ENCODE measurements around the gene SLC6A7.

Gene SLC6A7

DNA sequence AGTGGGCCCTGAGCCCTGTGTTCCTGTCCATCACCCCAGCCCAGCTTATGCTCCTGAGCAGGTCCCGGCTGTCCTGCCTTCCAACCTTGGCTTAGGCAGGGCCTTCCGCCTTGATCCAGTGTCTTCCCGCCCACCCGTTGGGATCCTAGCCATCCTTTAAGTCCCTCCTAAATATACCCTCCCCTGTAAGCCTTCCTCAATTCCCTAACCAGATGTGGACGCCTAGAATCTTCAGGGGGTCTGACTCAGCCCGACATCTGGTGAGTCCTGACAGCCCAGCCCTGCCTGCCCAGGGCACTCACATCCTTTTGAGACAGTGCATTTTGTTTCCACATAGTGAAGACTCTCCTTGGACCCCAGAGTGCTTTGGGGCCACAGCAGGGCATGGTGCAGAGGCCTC lies 23.7 kb downstream of the SLC6A7 start:
- no peaks in the 10 kb centered on the region for H3K36me3 ChIP-seq (ENCODE audit: insufficient read depth, low read length)
- peaks cover 7% of the 10 kb centered on the region for H3K4me1 ChIP-seq (ENCODE audit: control insufficient read depth, insufficient read depth, low read length)
- no peak overlapping the region for H3K9ac ChIP-seq (ENCODE audit: low read depth, low read length)

DNA sequence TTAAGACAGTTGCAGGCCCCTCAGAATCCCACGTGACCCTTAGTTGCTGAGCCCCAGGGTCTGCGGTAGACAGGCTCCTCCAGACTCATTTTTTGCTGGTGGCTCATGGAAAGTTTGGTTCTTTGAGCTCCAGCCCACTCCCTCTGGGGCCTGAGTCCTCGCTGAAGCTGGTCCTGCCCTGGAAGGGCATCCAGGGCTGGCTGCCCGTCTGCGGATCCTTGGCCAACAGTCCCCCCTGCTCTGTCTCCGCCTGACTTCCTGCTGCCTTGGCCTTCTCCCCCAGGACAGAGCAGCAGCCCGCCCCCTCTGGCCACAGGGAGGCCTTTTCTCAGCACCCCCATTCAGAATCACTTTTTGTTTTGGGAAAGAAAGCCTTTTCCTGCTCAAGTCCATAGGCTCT lies 24.4 kb downstream of the SLC6A7 start:
- Histone ChIP-seq H3K27me3 (ENCODE audit: control insufficient read depth, insufficient read depth, low read length) (no peaks in the 10 kb centered on the region), H3K36me3 (ENCODE audit: insufficient read depth, low read length) (no peaks in the 10 kb centered on the region), H3K9me3 (replicated peaks; ENCODE audit: low read length) (no peaks in the 10 kb centered on the region), H3K4me3 (ENCODE audit: low read length) (no peak overlapping the region), H3K9ac (ENCODE audit: low read depth, low read length) (no peak overlapping the region), H3K4me2 (ENCODE audit: low read length) (no peak overlapping the region), H3K4me1 (ENCODE audit: control insufficient read depth, insufficient read depth, low read length) (no peaks in the 10 kb centered on the region)

More for the DNA sequence above, 23.7 kb downstream of the SLC6A7 start:
- Histone ChIP-seq H3K27me3 (ENCODE audit: control insufficient read depth, insufficient read depth, low read length) (no peaks in the 10 kb centered on the region), H3K4me2 (ENCODE audit: low read length) (no peak overlapping the region), H3K4me3 (ENCODE audit: low read length) (no peak overlapping the region), H3K9me3 (replicated peaks; ENCODE audit: low read length) (no peaks in the 10 kb centered on the region)

DNA sequence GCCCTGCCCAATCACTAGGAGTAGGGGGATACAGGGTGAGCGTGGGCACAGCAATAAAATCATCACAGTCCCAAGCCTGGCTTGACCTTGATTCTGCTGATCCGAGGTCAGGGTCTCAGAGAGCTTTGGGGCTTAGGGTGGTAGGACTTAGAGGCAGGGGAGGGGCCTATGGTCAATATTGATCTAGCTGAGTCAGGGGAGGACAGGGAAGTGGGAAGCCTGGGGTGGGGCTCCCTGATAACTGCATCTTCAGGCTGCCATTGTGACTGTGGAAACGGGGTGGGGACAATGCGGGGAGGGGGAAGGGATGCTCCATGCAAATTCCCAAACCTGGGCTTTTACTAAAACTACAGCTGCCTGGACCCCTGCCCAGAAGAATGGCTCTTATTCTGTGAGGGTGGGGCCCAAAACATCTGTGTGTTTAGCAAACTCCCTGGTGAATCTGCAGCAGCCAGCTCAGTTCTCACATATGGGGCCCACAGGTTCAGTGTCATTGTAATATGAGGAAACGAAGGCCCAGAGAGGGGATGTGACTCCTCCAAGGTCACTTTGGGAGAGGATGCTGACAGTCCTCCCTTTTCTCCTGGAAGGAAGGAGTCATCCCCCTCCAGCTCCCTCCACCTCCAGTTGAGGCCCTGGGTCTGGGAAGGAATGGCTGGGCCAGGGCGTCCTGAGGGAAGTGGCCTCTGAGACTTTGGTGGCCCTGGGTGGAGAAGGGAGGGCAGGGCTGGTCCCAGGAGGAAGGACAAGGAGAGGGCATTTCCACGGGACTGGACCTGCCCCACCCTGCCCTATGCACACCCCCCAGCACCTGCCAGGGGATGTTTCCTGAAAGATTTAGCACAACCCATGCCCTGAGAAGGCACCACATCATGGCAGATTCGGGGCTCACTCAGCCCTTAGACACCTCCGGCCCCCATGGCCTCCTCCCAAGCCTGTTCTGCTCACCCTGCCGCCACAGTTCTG lies 26.4 kb downstream of the SLC6A7 start:
- Histone ChIP-seq H3K4me1 (ENCODE audit: control insufficient read depth, insufficient read depth, low read length) (no peaks in the 10 kb centered on the region), H3K9me3 (replicated peaks; ENCODE audit: low read length) (no peaks in the 10 kb centered on the region), H3K36me3 (ENCODE audit: insufficient read depth, low read length) (no peaks in the 10 kb centered on the region), H3K4me3 (ENCODE audit: low read length) (no peak overlapping the region), H3K9ac (ENCODE audit: low read depth, low read length) (no peak overlapping the region), H3K27me3 (ENCODE audit: control insufficient read depth, insufficient read depth, low read length) (peaks cover 4% of the 10 kb centered on the region), H3K4me2 (ENCODE audit: low read length) (no peak overlapping the region)

DNA sequence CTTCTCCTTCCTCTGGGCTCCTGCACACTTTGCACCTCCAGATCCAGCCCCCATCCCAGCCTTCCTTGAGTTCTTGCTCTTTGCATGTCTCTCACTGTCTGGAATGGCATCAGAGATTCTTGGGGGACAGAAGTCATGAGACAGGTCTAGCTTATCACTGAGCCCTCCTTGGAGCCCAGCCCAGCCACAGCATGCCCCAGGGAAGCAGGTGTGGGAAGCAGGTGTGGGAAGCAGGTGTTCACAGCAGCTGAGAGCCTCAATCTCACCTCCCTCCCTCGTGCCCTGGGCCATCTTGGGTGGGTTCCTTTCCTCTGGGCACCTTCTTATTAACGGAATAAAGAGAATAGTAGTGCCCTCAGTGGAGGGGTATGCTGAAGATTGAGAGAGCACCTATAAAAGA lies 27.2 kb downstream of the SLC6A7 start:
- Histone ChIP-seq H3K27me3 (ENCODE audit: control insufficient read depth, insufficient read depth, low read length) (peaks cover 9% of the 10 kb centered on the region), H3K4me1 (ENCODE audit: control insufficient read depth, insufficient read depth, low read length) (no peaks in the 10 kb centered on the region), H3K4me3 (ENCODE audit: low read length) (no peak overlapping the region)

DNA sequence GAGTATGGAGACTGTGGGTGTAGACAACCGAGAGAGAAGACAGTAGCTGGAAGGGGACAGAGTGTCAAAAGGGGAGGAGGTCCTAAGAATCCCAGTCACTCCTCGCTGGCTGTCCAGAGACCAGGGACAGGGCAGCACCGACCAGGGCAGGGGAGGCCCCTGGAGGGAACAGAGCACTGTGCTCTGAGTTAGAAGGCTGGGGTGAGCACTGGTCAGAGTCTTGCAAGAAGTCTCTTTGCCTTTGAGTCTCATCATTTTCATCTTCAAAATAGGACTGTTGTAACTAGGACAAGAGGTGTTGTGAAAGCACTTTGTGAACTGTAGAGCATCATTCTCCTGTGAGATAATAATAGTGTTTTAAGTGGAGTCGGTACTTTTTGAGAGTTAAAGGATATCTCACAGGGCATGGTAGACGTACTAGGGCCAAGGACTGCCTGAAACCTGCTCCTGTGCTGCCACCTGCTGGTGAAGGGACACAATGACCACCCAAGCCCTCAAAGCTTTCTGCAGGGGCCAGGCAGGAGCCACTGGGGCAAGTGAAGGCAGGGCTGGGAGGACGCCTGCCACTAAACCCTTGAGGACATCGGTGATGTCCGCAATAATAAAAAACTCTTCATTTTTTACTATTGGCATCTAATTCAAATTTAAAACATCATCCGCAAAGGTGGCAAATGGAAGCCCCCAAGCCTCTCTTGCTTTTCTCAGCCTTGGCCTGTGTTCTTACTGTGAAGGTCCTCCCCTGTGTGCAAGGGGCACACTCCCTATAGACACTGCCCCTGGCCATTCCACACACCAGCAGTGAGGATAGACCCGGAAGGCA lies 28.2 kb downstream of the SLC6A7 start:
- no peak overlapping the region for H3K4me2 ChIP-seq (ENCODE audit: low read length)
- no peaks in the 10 kb centered on the region for H3K36me3 ChIP-seq (ENCODE audit: insufficient read depth, low read length)
- H3K4me3 ChIP-seq (ENCODE audit: low read length) = no peak overlapping the region
- H3K9ac ChIP-seq (ENCODE audit: low read depth, low read length) = no peak overlapping the region
- peaks cover 14% of the 10 kb centered on the region for H3K27me3 ChIP-seq (ENCODE audit: control insufficient read depth, insufficient read depth, low read length)
- H3K9me3 ChIP-seq (replicated peaks; ENCODE audit: low read length) = no peaks in the 10 kb centered on the region
- no peaks in the 10 kb centered on the region for H3K4me1 ChIP-seq (ENCODE audit: control insufficient read depth, insufficient read depth, low read length)

More for the DNA sequence above, 27.2 kb downstream of the SLC6A7 start:
- Histone ChIP-seq H3K36me3 (ENCODE audit: insufficient read depth, low read length) (no peaks in the 10 kb centered on the region), H3K4me2 (ENCODE audit: low read length) (no peak overlapping the region), H3K9me3 (replicated peaks; ENCODE audit: low read length) (no peaks in the 10 kb centered on the region), H3K9ac (ENCODE audit: low read depth, low read length) (no peak overlapping the region)

DNA sequence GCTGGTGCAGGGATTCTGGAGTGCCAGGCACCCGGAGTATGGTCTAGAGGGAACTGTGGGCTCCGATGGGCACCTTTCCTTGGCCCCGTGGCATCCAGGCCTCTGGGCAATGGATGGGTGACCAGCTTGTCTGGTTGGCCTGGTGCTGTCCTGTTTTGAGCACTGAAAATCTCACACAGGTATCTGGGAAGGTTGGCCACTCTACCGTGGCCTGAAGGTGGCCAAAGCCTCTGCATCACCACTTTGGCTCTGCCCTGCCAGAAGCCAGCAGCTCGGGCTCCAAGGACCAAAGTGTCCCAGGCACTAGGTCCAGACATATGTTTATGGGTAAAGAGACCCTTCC lies 28.8 kb downstream of the SLC6A7 start:
- Histone ChIP-seq H3K4me1 (ENCODE audit: control insufficient read depth, insufficient read depth, low read length) (no peaks in the 10 kb centered on the region), H3K36me3 (ENCODE audit: insufficient read depth, low read length) (no peaks in the 10 kb centered on the region), H3K27me3 (ENCODE audit: control insufficient read depth, insufficient read depth, low read length) (peaks cover 14% of the 10 kb centered on the region), H3K9me3 (replicated peaks; ENCODE audit: low read length) (no peaks in the 10 kb centered on the region), H3K4me3 (ENCODE audit: low read length) (no peak overlapping the region), H3K4me2 (ENCODE audit: low read length) (no peak overlapping the region), H3K9ac (ENCODE audit: low read depth, low read length) (no peak overlapping the region)

DNA sequence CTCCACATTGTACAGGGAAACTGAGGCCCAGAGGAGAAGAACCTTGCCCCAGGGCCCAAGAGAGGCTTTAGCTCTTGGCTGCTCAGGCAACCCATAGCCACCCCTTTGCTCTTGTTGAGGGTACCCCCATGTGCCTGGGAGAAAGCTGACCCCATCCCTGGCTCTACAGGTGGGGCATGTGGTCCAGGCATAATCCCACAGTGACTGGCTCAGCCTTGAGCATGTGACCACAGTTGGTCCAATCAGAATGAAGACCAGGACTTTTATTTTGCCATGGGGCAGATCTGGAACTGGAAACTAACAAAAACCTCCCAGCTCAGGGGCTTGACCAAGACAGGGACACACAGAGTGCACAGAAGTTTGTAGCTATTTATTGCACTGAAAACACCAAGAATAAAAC lies 29.3 kb downstream of the SLC6A7 start:
- H3K9me3 ChIP-seq (replicated peaks; ENCODE audit: low read length) = no peaks in the 10 kb centered on the region
- no peak overlapping the region for H3K4me3 ChIP-seq (ENCODE audit: low read length)
- H3K27me3 ChIP-seq (ENCODE audit: control insufficient read depth, insufficient read depth, low read length) = peaks cover 14% of the 10 kb centered on the region
- no peaks in the 10 kb centered on the region for H3K4me1 ChIP-seq (ENCODE audit: control insufficient read depth, insufficient read depth, low read length)
- no peak overlapping the region for H3K4me2 ChIP-seq (ENCODE audit: low read length)
- H3K9ac ChIP-seq (ENCODE audit: low read depth, low read length) = no peak overlapping the region
- H3K36me3 ChIP-seq (ENCODE audit: insufficient read depth, low read length) = no peaks in the 10 kb centered on the region

DNA sequence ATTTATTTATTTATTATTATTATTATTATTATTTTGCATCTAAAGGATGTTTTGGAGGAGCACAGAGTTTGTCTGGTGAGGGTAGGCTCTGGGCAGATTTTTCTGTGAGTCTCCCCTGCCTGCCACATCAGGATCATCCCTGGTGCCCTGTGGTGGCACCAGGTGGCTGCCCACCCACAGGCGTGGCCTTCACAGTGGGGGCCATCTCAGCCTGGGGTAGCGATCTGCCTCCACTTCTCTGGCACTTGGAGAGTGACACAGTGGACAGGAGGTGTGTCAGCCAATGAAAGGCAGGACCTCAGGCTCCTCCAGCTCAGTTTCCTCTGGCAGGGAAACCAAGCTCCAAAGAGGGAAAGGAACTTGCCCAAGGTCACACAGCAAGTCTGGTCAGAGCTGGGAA lies 30.0 kb downstream of the SLC6A7 start:
- no peaks in the 10 kb centered on the region for H3K9me3 ChIP-seq (replicated peaks; ENCODE audit: low read length)
- no peak overlapping the region for H3K9ac ChIP-seq (ENCODE audit: low read depth, low read length)
- H3K4me3 ChIP-seq (ENCODE audit: low read length) = no peak overlapping the region
- H3K27me3 ChIP-seq (ENCODE audit: control insufficient read depth, insufficient read depth, low read length) = peaks cover 14% of the 10 kb centered on the region
- no peaks in the 10 kb centered on the region for H3K4me1 ChIP-seq (ENCODE audit: control insufficient read depth, insufficient read depth, low read length)
- no peaks in the 10 kb centered on the region for H3K36me3 ChIP-seq (ENCODE audit: insufficient read depth, low read length)
- no peak overlapping the region for H3K4me2 ChIP-seq (ENCODE audit: low read length)

DNA sequence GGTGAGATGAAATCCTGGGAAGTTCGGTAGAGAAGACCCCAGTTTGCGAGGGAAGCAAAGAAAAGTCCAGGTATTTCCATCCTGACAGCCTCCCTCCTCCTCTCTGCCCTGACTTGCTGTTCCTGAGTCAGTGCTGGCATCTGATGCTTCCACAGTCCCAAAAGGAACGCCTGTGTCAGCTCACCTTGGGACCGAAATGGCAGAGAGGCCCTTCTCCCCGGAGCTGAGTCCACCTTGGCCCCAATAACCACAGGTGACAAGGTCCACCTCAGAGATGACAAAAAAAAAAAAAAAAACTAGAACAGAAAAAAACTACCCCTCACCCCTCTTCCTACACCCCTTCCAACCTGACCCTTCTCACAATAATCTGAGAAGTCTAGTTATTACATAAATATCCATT lies 31.6 kb downstream of the SLC6A7 start:
- H3K27me3 ChIP-seq (ENCODE audit: control insufficient read depth, insufficient read depth, low read length) = peaks cover 14% of the 10 kb centered on the region
- no peak overlapping the region for H3K4me2 ChIP-seq (ENCODE audit: low read length)
- no peak overlapping the region for H3K9ac ChIP-seq (ENCODE audit: low read depth, low read length)

DNA sequence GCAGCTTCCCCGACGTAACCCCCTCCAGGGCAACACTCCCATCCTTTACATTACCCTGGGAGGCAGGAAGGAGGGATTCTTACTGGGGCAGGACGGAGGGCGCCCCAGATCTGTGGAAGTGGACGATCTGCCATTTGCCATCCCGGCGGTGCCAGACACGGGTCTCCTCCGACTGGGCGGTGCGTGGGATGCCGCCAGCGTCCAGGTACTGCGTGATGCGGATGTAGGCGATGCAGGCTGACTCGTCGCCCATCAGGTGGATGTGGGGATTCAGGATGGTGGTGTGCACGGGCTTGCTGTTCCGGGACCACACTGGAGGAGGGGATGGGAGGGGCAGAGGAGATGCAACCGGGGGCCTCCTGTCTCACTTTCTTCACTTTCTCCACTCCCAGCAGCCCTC lies 33.0 kb downstream of the SLC6A7 start:
- Histone ChIP-seq H3K4me3 (ENCODE audit: low read length) (no peak overlapping the region), H3K9me3 (replicated peaks; ENCODE audit: low read length) (no peaks in the 10 kb centered on the region), H3K4me2 (ENCODE audit: low read length) (no peak overlapping the region), H3K36me3 (ENCODE audit: insufficient read depth, low read length) (no peaks in the 10 kb centered on the region), H3K27me3 (ENCODE audit: control insufficient read depth, insufficient read depth, low read length) (peaks cover 14% of the 10 kb centered on the region), H3K9ac (ENCODE audit: low read depth, low read length) (no peak overlapping the region), H3K4me1 (ENCODE audit: control insufficient read depth, insufficient read depth, low read length) (no peaks in the 10 kb centered on the region)

More for the DNA sequence above, 31.6 kb downstream of the SLC6A7 start:
- Histone ChIP-seq H3K36me3 (ENCODE audit: insufficient read depth, low read length) (no peaks in the 10 kb centered on the region), H3K9me3 (replicated peaks; ENCODE audit: low read length) (no peaks in the 10 kb centered on the region), H3K4me1 (ENCODE audit: control insufficient read depth, insufficient read depth, low read length) (no peaks in the 10 kb centered on the region), H3K4me3 (ENCODE audit: low read length) (no peak overlapping the region)

DNA sequence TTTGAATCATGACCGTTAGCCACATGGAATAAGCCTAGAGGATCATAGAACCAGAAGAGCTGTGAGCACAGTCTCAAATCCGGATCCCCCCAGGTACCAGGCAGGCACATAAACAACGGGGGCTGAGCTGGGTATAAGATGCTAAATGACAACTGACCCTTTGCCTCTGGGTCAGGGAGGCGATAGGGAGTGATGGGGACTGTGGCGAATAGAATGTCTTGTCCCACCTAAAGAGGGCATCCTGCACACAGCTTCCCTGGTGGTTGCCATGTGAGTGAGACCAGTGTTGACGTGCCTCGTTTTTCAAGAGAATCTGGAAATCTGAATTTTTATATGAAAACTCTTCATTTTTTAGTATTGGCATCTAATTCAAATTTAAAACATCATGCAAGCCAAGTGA lies 33.6 kb downstream of the SLC6A7 start:
- Histone ChIP-seq H3K9me3 (replicated peaks; ENCODE audit: low read length) (no peaks in the 10 kb centered on the region), H3K4me1 (ENCODE audit: control insufficient read depth, insufficient read depth, low read length) (no peaks in the 10 kb centered on the region), H3K36me3 (ENCODE audit: insufficient read depth, low read length) (no peaks in the 10 kb centered on the region), H3K27me3 (ENCODE audit: control insufficient read depth, insufficient read depth, low read length) (peaks cover 14% of the 10 kb centered on the region), H3K4me2 (ENCODE audit: low read length) (no peak overlapping the region), H3K9ac (ENCODE audit: low read depth, low read length) (no peak overlapping the region), H3K4me3 (ENCODE audit: low read length) (no peak overlapping the region)
